Effector CD8-positive, alpha-beta T cell (primary cell): Measurements from ENCODE around the gene SPATA45.

Source experiments
- DNase-seq: peaks from one replicate; lab custom pipeline; 2025; lab: John Stamatoyannopoulos, UW

The SPATA45 gene

GRCh38 chr1:212828395-212828794 lies 19.1 kb downstream of the SPATA45 start:
- no peak for DNase-seq

- DNase-seq: no peak
These were observed 19.6 kb downstream of the SPATA45 start for GRCh38 chr1:212827831-212828278.

DNA sequence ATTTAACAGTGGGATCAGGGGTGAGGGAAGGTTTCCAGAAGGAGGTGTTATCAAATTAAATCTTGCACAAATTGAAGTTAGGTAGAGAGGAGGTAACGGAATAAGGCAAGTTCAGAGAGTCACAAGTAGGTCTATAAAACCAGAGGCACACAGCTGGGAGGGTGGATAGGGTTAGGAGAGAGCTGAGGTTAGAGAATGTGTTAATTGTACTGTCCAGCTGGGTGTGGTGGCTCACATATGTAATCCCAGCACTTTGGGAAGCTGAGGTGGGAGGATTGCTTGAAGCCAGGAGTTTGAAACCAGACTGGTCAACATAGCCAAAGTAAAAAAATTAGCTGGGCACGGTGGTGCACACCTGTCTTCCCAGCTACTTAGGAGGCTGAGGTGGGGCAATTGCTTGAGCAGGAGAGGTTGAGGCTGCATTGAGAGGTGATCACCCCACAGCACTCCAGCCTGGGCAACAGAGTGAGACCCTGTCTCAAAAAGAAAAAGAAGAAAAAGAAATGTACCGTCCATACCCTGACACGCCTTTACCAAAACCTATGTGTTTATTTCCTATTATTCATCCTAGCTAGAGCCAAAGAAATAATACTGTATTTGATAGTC lies 20.2 kb downstream of the SPATA45 start:
- no peak for DNase-seq

DNA sequence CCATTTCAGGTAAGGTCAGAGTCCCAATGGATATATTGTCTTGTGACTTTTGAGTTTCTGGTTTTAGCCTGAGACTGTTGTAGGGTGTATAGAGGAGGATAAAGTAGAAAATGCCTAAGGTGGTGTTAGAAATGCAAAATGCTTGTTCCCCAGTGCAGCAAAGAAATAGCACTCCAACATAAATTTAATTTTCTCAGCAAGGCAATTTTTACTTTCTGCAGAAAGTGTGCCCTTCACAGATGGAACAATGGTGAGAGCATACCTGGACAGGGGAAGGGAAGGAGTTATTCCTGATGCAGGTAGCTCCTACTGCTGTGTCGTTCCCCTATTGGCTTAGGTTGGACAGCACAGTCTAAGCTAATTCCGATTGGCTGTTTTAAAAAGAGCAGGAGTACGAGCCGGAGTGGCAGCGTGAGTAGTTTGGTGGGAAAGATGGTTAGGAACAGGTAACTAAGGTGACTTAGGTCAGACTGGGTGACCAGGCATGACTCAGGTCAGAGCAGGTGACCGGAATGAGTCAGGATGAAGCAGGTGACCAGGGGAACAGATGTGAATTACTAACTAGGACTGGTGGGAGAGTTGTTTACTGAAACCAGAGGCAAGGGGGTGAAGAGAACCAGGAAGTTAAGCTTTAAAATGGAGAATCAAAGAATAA lies 21.5 kb downstream of the SPATA45 start:
- DNase-seq: no peak

DNA sequence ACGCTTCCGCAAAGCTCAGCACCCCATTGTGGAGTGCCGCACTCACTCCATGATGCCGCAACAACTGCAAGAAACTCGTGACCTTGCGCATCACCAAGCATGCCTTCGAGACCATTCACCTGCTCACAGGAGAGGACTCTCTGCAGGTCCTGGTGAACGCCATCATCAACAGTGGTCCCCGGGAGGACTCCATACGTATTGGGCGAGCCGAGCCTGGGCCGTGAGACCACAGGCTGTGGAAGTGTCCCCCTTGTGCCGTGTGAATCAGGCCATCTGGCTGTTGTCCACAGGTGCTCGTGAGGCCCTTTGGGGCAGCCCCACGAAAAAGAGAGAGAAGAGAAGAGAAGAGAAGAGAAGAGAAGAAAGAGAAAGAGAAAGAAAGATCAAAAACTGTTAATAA lies 23.2 kb downstream of the SPATA45 start:
- DNase-seq: no peak

- no peak for DNase-seq
These were observed 24.5 kb downstream of the SPATA45 start for GRCh38 chr1:212822956-212823355.

GRCh38 chr1:212820969-212821368 lies 26.5 kb downstream of the SPATA45 start:
- DNase-seq: no peak

GRCh38 chr1:212819726-212820125 lies 27.7 kb downstream of the SPATA45 start:
- no peak for DNase-seq

- DNase-seq: no peak
These were observed 30.7 kb downstream of the SPATA45 start for GRCh38 chr1:212816567-212817278.

- no peak for DNase-seq
These were observed 32.7 kb downstream of the SPATA45 start for GRCh38 chr1:212814537-212815334.

- no peak for DNase-seq
These were observed 41.7 kb downstream of the SPATA45 start for GRCh38 chr1:212805767-212806166.

- DNase-seq: no peak
These were observed 49.8 kb downstream of the SPATA45 start for GRCh38 chr1:212797681-212798080.

DNA sequence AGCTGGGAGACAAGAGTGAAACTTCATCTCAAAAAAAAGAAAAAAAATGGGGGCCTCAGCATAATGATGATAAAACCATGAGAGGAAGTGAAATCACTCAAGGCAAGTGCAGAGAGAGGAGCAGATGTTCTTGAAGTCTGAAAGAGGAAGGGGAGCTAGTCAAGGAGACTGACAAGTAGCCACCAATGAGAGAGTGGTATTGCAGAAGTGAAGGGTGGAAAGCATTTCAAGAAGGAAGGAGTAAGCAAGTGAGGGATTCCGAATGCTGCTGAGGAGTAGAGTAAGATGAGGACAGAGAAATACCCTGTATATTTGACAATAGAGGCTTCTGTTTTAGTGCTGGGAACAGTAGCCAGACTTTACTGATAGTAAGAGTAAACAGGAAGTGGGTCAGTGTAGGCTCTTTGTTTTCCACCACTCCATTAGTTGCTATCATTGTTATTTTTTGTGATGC lies 52.9 kb downstream of the SPATA45 start:
- DNase-seq: no peak

GRCh38 chr1:212792396-212792908 lies 55.0 kb downstream of the SPATA45 start:
- no peak for DNase-seq

DNA sequence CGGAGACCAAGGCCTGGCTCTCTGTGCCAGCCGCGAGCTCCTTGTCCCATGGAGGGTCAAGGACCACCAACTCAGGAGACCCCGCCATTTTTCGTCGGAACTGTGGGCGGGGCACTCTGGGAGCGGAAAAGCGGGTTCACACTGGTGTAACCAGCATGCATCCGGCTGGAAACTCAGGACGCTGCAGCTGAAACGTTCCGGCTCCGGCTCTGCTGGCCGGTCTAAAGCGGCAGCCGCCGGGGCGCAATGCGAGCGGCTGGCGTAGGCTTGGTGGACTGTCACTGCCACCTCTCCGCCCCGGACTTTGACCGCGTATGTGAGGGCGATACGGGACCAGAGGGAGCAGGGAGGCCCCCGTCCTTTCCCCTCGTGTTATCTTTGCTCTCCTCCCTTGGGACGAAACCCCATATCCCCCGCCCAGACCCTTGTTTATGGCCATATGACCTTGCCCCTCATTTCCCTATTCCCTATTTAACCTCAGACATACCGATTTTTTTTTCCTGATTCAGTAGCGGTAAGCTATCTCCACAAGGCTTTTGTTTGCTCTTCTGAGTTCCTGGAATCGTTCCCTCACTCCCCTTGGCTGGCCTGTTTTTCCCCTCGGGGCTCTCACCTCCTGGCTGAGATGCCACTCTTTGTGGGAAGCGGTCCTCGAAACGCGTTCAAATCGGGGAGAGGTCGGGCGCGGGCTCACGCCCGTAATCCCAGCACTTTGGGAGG lies 55.6 kb downstream of the SPATA45 start, which contains the start of the genes NSL1 and TATDN3:
Gene NSL1, minus strand, starts transcription at position 102 of the 720 bp plus-strand sequence. Its CDS starts 14 bp downstream, at position 88.
Gene TATDN3, plus strand, starts transcription at position 219 of the 720 bp plus-strand sequence. Its CDS starts 28 bp downstream, at position 247.
- peak; percentile 93 for DNase-seq

DNA sequence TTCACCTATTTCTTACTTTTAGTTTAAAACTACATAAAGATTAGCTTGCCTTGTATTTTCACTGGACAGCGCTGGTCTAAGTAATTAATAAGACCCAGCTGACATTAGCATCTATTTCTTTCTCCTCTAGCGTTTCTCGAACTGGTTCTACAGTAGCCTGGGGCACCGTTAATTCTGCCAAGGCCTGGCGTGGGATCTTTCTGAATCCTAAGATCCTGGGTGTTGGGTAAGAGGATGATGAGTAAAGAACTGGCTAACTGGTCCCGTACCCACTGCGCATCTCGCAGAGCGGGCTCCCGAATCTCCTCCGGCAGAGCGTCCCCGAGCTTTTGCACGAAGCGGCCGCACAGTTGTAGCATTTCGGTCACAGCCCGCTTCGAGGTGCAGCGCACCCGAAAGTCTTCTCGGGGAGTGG lies 56.2 kb downstream of the SPATA45 start:
- DNase-seq: no peak

- no peak for DNase-seq
These were observed 61.6 kb downstream of the SPATA45 start for GRCh38 chr1:212785871-212786270.

GRCh38 chr1:212783976-212784375 lies 63.5 kb downstream of the SPATA45 start:
- DNase-seq: no peak

- no peak for DNase-seq
These were observed 64.9 kb downstream of the SPATA45 start for GRCh38 chr1:212782422-212783154.

DNA sequence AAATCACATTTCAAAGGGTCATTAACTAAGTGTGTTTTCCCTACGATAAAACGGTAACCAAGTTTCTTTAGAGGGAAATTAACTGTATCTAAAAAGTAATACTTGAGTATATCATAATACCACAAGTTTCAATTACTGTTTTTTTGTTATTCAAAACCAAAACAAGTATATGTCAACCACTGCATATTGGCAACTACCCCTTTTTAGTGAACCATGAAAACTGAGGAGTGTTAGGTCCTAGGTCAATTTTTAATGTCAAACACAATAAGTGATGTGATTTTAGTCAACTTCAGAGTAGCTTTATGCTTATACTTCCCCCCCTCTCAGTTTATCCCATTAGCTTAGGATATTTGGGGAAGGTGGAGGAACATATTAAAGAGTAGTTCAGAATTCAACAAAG lies 66.2 kb downstream of the SPATA45 start:
- no peak for DNase-seq
